Left ventricle myocardium superior (tissue), 1 donor: ENCODE measurements around the gene VKORC1L1. TPM values are rescaled to one million over a fixed set of nuclear protein-coding genes. Genes with fewer than 3 reads are reported as not detected.
"Not testable (repeated sequence)": the region's sequence is repeated elsewhere in the genome, so short reads cannot be mapped to it uniquely, and the experiment has no call there.

Source experiments
- ATAC-seq: fragments of 200-7000 bp; cut with Tn5 transposase; one replicate; pipeline ENCODE4 v1.9.1; 2020; ENCODE audit warnings: mild to moderate bottlenecking, moderate library complexity
- DNase-seq: peaks from one replicate; pipeline ENCODE4 v3.0.0-alpha.2; 2020
- intact Hi-C: fragments of 100-400 bp; cut with micrococcal nuclease; formaldehyde crosslinking; loops from one replicate; pipeline ENCODE4 v1.11.0; 2022
- total RNA-seq: library from RNA; stranded (reverse); fragmentation: NEBNext Ultra II Directional; extraction: Animal tissue kit (Norgen Biotek cat#: 25700); gene quantifications from one replicate; pipeline ENCODE4 v1.2.1, GENCODE V29; 2021
- donor health status: DM: no; HTN: yes; CAD: no; lungs with severe emphysema.

VKORC1L1 gene
- total RNA-seq, 1 donor from 2014 or later: 18.2 TPM

DNA sequence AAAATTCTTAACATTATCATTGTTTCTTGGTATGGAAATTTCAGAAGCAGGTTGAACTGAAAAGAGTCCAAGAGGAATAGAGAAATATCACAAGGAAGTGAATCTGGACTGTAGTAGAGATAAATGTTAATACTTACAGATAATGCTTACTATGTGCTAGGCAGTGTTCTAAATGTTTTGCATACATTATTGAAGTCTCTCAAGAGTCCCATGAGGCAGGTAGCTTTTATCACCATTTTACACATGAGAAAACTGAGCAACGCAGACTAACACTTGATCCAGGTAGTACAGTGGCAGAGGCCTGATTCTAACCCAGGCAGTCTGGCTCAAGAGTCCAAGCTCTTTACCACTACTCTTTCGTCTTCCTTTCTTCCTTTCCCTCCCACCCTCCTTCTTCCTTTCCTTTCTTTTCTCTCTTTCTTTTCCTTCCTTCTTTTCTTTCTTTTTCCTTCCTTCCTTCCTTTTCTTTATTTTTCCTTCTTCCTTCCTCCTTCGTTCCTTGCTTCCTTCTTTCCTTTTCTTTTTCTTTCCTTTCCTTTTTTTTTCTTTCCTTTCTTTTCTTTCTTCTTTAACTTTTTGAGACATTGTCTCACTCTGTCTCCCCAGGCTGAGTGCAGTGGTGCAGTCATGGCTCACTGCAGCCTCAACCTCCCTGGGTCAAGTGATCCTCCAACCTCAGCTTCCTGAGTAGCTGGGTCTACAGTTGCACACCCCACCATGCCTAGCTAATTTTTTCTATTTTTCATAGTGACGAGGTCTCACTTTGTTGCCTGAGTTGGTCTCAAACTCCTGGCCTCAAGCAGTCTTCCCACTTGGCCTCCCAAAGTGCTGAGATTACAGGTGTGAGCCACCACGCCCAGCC is 6.6 kb downstream of the VKORC1L1 start:
- ATAC-seq, DNase-seq, intact Hi-C loops: not testable (repeated sequence)

DNA sequence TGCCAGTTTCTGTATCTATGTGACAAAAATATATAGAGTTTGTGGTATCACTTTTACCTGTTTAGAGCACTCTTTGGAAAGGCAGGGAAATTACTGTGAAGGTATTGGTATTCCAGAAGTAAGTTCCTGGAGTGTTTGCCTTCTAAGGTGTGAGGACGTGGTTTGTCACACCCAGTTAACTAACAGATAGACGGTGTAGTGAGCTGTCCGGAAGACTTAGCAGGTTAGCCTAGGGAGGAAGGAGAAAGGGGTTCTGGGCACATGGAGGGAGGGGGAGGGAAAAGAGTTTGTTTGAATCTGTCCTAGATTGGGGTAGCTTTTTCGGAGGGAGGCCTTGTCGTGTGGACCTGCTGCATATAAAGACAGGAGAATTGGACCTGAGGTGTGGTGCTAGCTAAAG is 7.4 kb downstream of the VKORC1L1 start:
- ATAC-seq, intact Hi-C loops, DNase-seq: not testable (repeated sequence)

DNA sequence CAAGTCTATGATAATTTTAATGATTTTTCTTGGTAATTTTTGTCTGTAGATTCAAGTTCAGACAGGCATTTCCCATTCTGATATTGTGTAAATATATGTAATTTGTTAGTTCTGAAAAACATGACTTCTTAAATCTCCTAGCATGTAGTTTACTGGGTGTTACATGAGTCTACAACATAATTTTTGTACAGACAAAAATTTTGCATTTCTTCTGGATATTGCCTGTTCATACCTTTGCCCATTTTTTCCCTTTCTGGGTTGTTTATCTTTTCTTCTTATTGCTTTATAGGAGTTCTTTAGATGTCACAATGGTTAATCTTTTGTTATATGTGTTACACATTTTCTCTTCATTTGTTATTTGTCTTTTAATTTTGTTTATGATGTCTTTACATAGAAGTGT is 12.1 kb downstream of the VKORC1L1 start:
- ATAC-seq, DNase-seq, intact Hi-C loops: not testable (repeated sequence)

DNA sequence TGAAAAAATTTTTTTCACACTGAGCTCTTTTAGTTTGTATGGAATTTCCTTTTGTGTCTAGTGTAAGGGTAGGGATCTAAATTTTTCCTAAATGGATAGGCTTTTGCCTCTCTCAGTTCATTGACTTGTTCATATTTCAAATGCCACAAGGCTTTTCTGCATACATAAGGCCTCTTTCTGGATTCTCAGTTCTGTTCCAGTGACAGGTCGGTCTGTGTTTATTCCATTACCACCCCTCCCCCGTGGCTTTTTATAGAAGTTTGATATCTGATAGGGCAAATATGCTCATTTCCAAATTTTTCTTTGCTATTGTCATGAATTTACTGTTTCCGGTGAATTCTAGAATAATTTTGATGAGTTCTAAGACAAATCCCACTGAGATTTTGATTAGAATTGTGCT is 12.7 kb downstream of the VKORC1L1 start:
- ATAC-seq: peak; percentile 49
- DNase-seq, intact Hi-C loops: not testable (repeated sequence)

DNA sequence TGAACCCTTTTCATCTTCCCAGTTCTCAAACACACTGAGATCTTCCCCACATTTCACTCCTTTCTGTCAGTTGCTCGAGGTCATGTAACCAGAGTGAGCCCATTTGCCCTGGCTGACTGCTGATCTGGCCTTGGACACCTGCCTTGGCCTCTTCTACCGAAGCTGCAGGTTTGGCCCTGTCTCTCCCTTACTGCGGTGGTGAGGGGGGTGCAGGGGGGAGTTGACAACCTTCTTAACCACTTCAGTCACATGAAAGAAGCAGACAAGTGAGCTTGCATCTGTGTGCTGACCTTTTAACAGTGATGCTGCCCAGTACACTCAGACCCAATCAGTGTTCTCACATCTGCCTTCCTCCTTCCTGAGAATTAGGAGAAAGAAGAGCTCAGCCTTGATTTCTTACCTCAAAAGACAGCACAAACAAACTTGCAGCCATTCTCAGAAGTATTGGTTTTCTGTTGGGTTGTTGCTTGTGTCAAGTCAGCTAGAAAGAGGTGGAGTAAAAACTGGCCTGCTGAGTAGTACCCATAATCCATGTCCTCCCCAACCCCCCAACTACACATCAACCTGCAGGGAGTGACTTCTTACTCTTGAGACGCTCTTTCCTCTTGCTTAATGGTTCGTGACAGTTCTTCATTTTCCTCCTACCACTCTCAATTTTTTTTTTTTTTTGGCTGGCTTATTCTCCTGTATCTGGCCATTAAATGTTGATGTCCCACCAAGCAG is 15.7 kb downstream of the VKORC1L1 start:
- ATAC-seq: peak; percentile 72
- intact Hi-C loops, DNase-seq: not testable (repeated sequence)

DNA sequence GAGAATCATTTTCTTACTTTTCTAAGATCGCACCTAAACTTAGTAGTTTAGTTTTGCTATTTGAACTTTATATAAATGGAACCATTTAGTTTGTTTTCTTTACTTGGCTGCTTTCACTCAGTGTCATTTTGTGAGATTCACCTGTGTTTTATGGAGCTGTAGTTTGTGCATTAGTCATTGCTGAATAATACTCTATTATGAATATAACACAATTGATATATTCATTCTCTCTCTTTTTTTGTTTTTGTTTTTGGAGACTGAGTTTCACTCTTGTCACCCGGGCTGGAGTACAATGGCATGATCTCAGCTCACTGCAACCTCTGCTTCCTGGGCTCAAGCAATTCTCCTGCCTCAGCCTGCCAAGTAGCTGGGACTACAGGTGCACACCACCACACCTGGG is 16.8 kb downstream of the VKORC1L1 start:
- DNase-seq, intact Hi-C loops, ATAC-seq: not testable (repeated sequence)

DNA sequence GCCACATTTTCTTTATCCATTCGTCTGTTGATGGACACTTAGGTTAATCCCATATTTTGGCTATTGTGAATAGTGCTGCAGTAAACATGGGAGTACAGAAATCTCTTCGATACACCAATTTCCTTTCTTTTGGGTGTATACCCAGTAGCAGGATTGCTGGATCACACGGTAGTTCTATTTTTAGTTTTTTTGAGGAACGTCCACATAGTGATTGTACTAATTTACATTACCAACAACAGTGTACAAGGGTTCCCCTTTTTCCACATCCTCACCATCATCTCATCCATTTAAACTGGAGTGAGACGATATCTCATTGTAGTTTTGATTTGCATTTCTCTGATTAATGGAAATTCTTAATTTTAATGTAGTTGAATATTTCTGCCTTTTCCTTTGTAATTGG is 19.3 kb downstream of the VKORC1L1 start:
- intact Hi-C loops: no loop called here

DNA sequence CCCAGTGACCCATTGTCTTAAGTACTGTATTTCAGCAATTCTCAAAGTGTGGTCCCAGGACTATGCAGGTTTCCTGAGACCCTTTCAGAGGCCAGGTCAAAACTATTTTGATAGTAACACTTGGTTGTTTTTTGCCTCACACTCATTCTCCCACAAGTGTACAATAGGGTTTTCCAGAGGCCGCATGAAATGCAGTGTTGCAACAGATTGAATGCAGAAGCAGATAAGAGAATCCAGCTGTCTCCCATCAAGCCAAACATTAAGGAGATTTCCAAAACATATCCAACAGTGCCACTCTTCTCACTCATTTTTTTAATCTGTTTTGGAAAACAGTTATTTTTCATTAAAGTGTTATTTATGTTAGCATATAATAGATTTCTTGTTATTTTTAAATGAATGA is 20.0 kb downstream of the VKORC1L1 start:
- intact Hi-C loops: no loop called here
- ATAC-seq: peak; percentile 55

More for the DNA sequence above, 19.3 kb downstream of the VKORC1L1 start:
- peak; percentile 28 for ATAC-seq
- no peak for DNase-seq

DNA sequence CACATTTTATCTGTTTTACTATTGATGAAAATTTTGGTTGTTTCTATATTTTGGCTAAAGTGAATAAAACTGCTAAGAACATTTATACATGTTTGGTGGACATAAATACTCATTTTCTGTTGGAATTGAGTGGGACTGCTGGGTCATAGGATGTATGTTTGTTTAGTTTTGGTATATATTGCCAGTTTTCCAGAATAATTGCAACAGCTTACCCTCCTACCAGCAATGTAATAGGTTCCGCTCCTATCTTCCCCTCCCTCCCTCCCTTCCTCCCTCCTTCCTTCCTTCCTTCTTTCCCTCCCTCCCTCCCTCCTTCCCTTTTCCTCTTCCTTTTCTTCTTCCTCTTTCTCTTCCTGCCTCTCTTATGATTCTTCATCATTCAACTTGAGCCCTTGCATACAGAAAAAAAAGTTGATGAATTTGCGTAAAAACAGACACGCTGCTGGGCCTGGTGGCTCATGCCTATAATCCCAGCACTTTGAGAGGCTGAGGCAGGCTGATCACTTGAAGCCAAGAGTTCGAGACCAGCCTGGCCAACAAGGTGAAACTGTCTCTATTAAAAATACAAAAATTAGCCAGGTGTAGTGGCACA is 23.5 kb downstream of the VKORC1L1 start:
- no peak for ATAC-seq
- intact Hi-C loops: no loop called here
- DNase-seq: no peak

More for the DNA sequence above, 20.0 kb downstream of the VKORC1L1 start:
- no peak for DNase-seq

DNA sequence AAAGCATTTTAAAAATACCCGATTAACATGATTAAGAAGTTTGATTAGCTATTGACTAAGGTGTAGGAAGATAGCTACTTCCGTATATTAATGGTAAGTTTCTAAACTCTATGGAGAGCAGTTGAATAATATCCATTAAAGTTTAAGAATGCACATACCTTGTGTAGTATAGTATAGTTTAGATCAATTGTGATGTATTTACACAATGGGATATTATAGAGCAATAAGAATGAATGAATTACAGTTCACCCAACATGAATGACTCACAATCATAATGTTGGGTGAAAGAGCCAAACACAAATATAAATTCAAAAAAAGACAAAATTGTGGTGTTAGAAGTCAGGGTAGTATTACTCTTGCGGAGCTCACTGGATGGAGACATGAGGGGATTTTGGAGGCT is 24.4 kb downstream of the VKORC1L1 start:
- ATAC-seq, DNase-seq, intact Hi-C loops: not testable (repeated sequence)

DNA sequence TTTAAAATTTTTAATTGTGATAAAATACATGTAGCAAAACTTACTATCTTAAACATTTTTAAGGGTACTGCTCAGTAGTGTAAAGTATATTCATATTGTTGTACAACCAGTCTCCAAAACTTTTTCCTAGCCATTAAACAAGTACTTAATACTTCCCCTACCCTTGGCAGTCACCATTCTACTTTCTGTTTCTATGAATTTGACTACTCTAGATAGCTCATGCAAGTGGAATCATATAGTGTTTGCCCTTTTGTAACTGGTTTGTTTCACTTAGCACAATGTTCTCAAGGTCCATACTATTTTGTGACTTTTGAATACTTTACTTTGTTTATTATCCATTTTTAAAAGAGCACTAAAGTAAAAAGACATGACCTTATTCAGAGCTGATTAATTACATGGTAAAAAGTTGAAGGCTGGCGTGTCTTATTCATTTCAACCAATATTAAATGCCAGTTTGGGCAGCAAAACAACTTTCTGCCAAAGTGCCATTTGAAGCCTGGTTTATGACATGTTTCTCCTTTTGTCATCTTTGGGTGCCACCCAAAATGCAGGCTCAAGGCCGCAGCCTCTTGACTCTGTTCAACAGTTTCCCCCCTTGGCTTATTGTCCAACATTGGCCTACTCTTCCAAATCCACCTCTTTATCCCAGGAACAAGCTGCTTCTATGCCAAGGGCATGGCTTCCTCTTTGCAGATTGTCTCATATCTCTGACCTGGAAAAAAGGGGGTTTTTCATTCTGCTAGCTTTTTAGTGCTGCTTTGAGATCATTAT is 26.0 kb downstream of the VKORC1L1 start:
- DNase-seq, ATAC-seq, intact Hi-C loops: not testable (repeated sequence)

DNA sequence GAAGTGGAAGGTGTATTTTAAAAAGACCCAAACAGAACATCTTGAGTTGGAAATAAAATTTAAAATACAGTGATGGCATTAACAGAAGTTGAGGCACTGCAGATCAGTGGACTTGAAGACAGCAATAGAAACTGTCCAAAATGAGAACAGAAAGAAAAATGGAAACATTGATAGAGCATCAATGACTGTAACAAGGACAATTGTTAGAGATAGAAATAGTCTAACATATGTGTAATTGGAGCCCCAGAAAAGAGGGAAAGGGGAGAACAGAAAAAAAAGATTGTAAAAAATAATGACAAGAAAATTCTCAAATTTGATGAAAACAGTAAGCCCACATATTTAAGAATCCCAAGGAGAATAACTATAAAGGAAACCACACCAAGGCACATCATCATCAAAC is 29.4 kb downstream of the VKORC1L1 start:
- intact Hi-C loops: no loop called here
- no peak for DNase-seq
- ATAC-seq: no peak

DNA sequence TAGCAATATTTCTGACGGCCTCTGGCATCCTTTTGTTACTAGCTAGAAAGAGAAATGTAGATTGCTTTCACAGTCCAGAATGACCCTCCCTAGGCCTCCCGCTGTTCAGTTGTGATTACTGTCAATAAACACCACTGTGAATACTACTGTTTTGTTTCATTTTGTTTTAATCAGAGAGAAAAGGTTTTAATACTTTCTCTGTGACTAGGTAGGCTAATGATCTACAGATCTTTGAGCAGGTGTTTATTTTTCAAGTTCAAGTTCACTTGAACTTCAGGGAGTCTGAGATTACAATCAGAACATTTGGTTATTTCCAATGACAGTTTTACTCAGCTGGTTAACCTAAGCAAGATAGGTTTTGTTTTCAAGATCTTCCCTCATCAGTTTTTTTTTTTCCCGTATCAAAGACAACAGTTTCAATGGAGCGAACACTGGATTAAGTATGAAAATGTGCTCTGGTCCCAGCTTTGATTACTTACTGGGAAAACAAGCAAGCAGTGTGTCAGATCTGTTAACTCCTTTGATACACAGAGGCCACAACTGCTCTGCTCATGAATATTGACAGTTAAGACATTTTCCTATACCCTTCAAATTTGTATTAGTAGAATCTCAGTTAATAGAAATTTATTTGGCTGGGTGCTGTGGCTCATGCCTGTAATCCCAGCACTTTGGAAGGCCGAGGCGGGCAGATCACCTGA is 34.8 kb downstream of the VKORC1L1 start:
- ATAC-seq (no peak), DNase-seq (no peak)
- intact Hi-C loops: no loop called here

DNA sequence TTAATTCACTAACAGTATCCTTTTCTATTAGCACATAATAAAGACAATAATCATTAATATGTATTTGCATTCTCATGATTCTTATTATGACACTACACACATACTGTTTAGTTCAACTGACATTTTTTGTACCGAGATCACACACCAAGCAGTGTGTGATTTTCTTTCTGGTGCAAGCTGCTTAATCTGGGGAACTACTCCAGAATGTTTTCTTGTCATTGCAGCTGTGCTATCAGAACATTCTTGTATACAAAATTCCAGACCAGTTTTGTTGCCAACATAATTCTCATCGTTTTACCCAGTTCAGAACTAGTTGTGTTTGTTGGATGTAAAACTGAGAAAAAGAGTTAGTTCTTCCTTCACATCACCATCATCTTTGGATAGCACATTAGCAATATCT is 37.4 kb downstream of the VKORC1L1 start:
- DNase-seq: no peak
- intact Hi-C loops: no loop called here
- ATAC-seq: no peak

DNA sequence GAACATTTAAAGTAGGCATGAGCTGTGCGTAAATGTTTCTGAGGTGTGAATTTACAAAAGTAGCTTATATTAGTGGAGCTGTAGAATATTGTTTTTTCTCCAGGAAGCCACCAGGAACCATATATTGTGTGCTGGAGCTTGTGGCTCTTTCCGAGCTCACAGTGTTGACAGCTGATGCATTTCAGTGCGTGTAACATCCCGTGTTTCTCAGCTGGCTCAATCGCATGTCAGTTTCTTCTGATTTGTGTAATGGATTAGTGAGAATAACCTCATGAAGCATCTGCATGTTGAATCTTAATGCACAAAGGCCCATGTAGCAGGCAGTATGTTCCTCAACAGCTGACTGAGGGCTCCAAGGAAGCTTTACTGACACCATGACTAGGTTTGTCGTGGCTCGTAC is 39.4 kb downstream of the VKORC1L1 start:
- intact Hi-C loops: no loop called here
- DNase-seq (no peak), ATAC-seq (no peak)

DNA sequence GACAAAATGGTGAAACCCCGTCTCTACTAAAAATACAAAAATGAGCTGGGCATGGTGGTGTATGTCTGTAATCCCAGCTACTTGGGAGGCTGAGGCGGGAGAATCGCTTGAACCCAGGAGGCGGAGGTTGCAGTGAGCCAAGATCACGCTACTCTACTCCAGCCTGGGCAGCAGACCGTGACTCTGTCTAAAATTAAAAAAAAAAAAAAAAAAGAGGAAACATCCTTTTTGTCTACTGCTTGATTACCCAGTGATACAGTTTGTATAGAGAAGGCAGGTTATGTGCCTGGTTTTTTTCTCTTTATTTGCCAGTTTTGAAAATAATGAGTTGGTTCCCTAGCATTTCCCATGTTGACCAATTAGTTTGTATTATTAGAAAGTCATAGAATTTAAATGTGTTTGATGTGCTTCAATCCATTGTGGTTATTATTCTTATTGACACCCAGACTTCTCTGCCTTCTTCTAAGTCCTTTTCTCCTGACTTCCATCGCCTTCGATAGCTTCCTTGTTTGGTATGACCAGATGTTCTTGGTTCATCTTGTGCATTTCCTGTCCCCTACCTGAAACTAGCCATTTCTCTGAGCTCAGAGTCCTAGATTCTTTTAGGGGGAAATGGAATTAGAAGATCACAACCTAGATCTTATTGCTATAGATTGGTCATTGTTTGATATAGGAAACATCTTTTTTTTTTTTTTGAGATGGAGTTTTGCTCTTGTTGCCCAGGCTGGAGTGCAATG is 43.2 kb downstream of the VKORC1L1 start:
- intact Hi-C loops: no loop called here
- DNase-seq: no peak
- ATAC-seq: no peak

DNA sequence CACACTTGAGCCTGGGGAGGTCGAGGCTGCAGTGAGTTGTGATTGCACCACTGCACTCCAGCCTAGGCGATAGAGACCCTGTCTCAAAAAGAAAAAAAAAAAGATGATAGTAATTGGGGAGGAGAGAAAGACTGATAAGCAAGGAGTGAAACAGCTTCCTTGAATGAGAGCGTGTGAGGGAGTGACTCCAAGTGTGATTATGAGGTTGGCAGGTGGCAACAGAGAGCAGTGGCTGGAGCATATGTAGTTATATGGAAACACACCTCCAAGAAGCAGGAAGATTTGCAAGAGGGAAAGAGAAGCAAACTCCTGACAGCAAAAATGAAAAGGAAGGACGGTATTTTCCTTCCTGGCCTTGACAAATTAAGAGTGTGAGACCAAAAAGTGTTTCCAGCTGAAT is 50.4 kb downstream of the VKORC1L1 start:
- DNase-seq: no peak
- ATAC-seq: no peak
- intact Hi-C loops: no loop called here

DNA sequence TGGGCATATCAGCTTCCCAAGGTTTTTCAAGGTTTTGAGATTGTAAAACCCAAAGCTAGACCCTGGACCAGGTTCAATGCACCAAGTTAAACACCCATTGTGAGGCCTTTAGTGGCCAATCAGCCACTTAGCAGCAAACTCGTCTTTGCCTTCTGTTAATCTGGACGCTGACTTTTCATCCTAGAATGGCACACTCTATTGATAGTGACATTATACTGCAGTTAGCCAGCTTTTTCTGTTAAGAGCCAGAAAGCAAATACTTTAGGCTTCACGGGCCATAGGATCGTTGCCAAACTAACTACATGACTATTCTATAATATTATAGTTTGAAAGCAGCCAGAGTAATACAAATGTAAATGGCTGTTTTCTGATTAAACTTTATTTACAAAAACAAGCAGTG is 51.3 kb downstream of the VKORC1L1 start:
- no peak for DNase-seq
- intact Hi-C loops: no loop called here
- no peak for ATAC-seq
